ENCODE data around the gene MTRF1. TPM values are rescaled to one million over a fixed set of nuclear protein-coding genes. Genes with fewer than 3 reads are reported as not detected.
"Not testable (repeated sequence)": the region's sequence is repeated elsewhere in the genome, so short reads cannot be mapped to it uniquely, and the experiment has no call there.

Gene MTRF1
- total and polyA plus RNA-seq, 9 donors = 8.6 to 13.2 (median 10.1) TPM

- H3K36me3 ChIP-seq (ENCODE audit: control insufficient read depth, insufficient read depth, low read length) = no peaks in the 10 kb centered on the region
- WGBS (ENCODE audit: insufficient coverage) = no CpG with 5 or more reads among the region's 4 CpGs
Measured at GRCh38 chr13:41179593-41180250, 83.7 kb downstream of the MTRF1 start.

GRCh38 chr13:41178040-41178439 lies 85.3 kb downstream of the MTRF1 start:
- H3K27me3 ChIP-seq (ENCODE audit: control insufficient read depth, insufficient read depth, low read length) = no peaks in the 10 kb centered on the region
- DNase-seq = peak; percentile 47
- no CpG with 5 or more reads among the region's 7 CpGs for WGBS (ENCODE audit: insufficient coverage)

More at GRCh38 chr13:41179593-41180250, 83.7 kb downstream of the MTRF1 start:
- H3K9me3 ChIP-seq (replicated peaks; ENCODE audit: control insufficient read depth, low read depth, low read length) = peaks cover 5% of the 10 kb centered on the region
- H3K27me3 ChIP-seq (ENCODE audit: control insufficient read depth, insufficient read depth, low read length) = no peaks in the 10 kb centered on the region
- no peak overlapping the region for H3K27ac ChIP-seq (ENCODE audit: low read length)
- H3K4me3 ChIP-seq (ENCODE audit: low read length) = no peak overlapping the region
- no peak for DNase-seq
- no peaks in the 10 kb centered on the region for H3K4me1 ChIP-seq (ENCODE audit: control insufficient read depth, insufficient read depth, low read length)

GRCh38 chr13:41177616-41178015 lies 85.8 kb downstream of the MTRF1 start:
- DNase-seq = no peak
- H3K27ac ChIP-seq (ENCODE audit: low read length) = no peak overlapping the region
- H3K4me3 ChIP-seq (ENCODE audit: low read length) = no peak overlapping the region
- no peaks in the 10 kb centered on the region for H3K36me3 ChIP-seq (ENCODE audit: control insufficient read depth, insufficient read depth, low read length)
- WGBS (ENCODE audit: insufficient coverage) = no CpG with 5 or more reads among the region's 2 CpGs
- H3K9me3 ChIP-seq (replicated peaks; ENCODE audit: control insufficient read depth, low read depth, low read length) = peaks cover 5% of the 10 kb centered on the region
- no peaks in the 10 kb centered on the region for H3K27me3 ChIP-seq (ENCODE audit: control insufficient read depth, insufficient read depth, low read length)
- no peaks in the 10 kb centered on the region for H3K4me1 ChIP-seq (ENCODE audit: control insufficient read depth, insufficient read depth, low read length)

More at GRCh38 chr13:41178040-41178439, 85.3 kb downstream of the MTRF1 start:
- Histone ChIP-seq H3K9me3 (replicated peaks; ENCODE audit: control insufficient read depth, low read depth, low read length) (peaks cover 5% of the 10 kb centered on the region), H3K4me1 (ENCODE audit: control insufficient read depth, insufficient read depth, low read length) (no peaks in the 10 kb centered on the region), H3K36me3 (ENCODE audit: control insufficient read depth, insufficient read depth, low read length) (no peaks in the 10 kb centered on the region), H3K4me3 (ENCODE audit: low read length) (no peak overlapping the region), H3K27ac (ENCODE audit: low read length) (no peak overlapping the region)

- H3K36me3 ChIP-seq (ENCODE audit: control insufficient read depth, insufficient read depth, low read length); DNase-seq; H3K27ac ChIP-seq (ENCODE audit: low read length); H3K4me3 ChIP-seq (ENCODE audit: low read length); H3K9me3 ChIP-seq (replicated peaks; ENCODE audit: control insufficient read depth, low read depth, low read length); H3K4me1 ChIP-seq (ENCODE audit: control insufficient read depth, insufficient read depth, low read length); H3K27me3 ChIP-seq (ENCODE audit: control insufficient read depth, insufficient read depth, low read length): not testable (repeated sequence)
- 93% methylated on average over 5 of the region's 8 CpGs for WGBS (ENCODE audit: insufficient coverage)
Measured at GRCh38 chr13:41175576-41175975, 87.8 kb downstream of the MTRF1 start.

Other genes with a start within 250 kb of the MTRF1 start
- gene ELF1, start 244.3 kb downstream of the MTRF1 start, total RNA-seq = 25.8 TPM
- gene ELF1, start 244.3 kb downstream of the MTRF1 start, polyA plus RNA-seq (ENCODE audit: insufficient read depth in 1 of 8, insufficient read length in 8 of 8, low replicate concordance in 1 of 8) = 10 to 100 TPM; 21.7 to 39.5 (median 28.8) TPM
- gene WBP4, start 202.1 kb downstream of the MTRF1 start, total RNA-seq = 11.7 TPM
- gene WBP4, start 202.1 kb downstream of the MTRF1 start, polyA plus RNA-seq (ENCODE audit: insufficient read depth in 1 of 8, insufficient read length in 8 of 8, low replicate concordance in 1 of 8) = 10 to 100 TPM; 13.2 to 17.5 (median 16.8) TPM
- gene KBTBD6, start 130.8 kb downstream of the MTRF1 start, total RNA-seq = 9.3 TPM
- gene KBTBD6, start 130.8 kb downstream of the MTRF1 start, polyA plus RNA-seq (ENCODE audit: insufficient read depth in 1 of 8, insufficient read length in 8 of 8, low replicate concordance in 1 of 8) = 10 to 100 TPM in 5 of 8 donors, 1 to 10 TPM in 3; 8.6 to 14.6 (median 11.3) TPM
- 8.8 TPM for gene KBTBD7, start 69.0 kb downstream of the MTRF1 start, total RNA-seq
- gene KBTBD7, start 69.0 kb downstream of the MTRF1 start, polyA plus RNA-seq (ENCODE audit: insufficient read depth in 1 of 8, insufficient read length in 8 of 8, low replicate concordance in 1 of 8) = 10 to 100 TPM in 1 of 8 donors, 1 to 10 TPM in 7; 7.3 to 11.0 (median 8.7) TPM
- gene NAA16, start 47.7 kb upstream of the MTRF1 start, total RNA-seq = 16.2 TPM
- gene NAA16, start 47.7 kb upstream of the MTRF1 start, polyA plus RNA-seq (ENCODE audit: insufficient read depth in 1 of 8, insufficient read length in 8 of 8, low replicate concordance in 1 of 8) = 10 to 100 TPM; 12.2 to 27.1 (median 16.7) TPM
- 24.1 TPM for gene RGCC, start 194.0 kb upstream of the MTRF1 start, total RNA-seq
- gene RGCC, start 194.0 kb upstream of the MTRF1 start, polyA plus RNA-seq (ENCODE audit: insufficient read depth in 1 of 8, insufficient read length in 8 of 8, low replicate concordance in 1 of 8) = 10 to 100 TPM; 17.7 to 29.8 (median 24.8) TPM

All from muscle of leg (tissue), 11 donors.